Esophagus squamous epithelium (tissue), 5 donors: Measurements from ENCODE around the gene CNIH3. TPM values are rescaled to one million over a fixed set of nuclear protein-coding genes. Genes with fewer than 3 reads are reported as not detected.

Source experiments
- DNase-seq: peaks from one replicate; lab custom pipeline; 2025; lab: John Stamatoyannopoulos, UW
- H3K27ac ChIP-seq, 4 donors: fragments of 200-600 bp; sonication (generic); one replicate each; pipeline ENCODE4 v1.5.1; 2016 to 2019; ENCODE audit warnings: mild to moderate bottlenecking in 1 of 4
- H3K27me3 ChIP-seq, 4 donors: fragments of 200-600 bp; sonication (generic); 1 replicate in 3 of 4; 2 replicates in 1 of 4; pipeline versions ENCODE4 v1.5.1 to v1.6.0; 2017 to 2021; ENCODE audit warnings: antibody characterized with exemption in 1 of 4
- H3K36me3 ChIP-seq, 3 donors: fragments of 200-600 bp; sonication (generic); one replicate each; pipeline ENCODE4 v1.5.1; 2016 to 2019
- H3K4me1 ChIP-seq, 3 donors: fragments of 200-600 bp; sonication (generic); one replicate each; pipeline ENCODE4 v1.5.1; 2017 to 2019
- H3K4me3 ChIP-seq, 4 donors: fragments of 200-600 bp; sonication (generic); 1 replicate in 3 of 4; 2 replicates in 1 of 4; pipeline ENCODE4 v1.5.1; 2016 to 2019; ENCODE audit warnings: mild to moderate bottlenecking in 2 of 4, moderate library complexity in 1 of 4
- H3K9me3 ChIP-seq, 3 donors: fragments of 200-600 bp; sonication (generic); one replicate each; pipeline ENCODE4 v1.5.1; 2016 to 2019
- CTCF ChIP-seq, 6 experiments: fragments of 450-650 bp in 4 of 6; fragments of 200-600 bp in 2 of 6; sonication (generic) in 2 of 6; IDR thresholded peaks; one replicate each; pipeline ENCODE4 v1.5.1; 2016 to 2019; ENCODE audit warnings: antibody characterized with exemption in 6 of 6, mild to moderate bottlenecking in 4 of 6, moderate library complexity in 4 of 6
- POLR2A ChIP-seq, 4 donors: fragments of 450-650 bp; IDR thresholded peaks; one replicate each; pipeline ENCODE4 v1.6.1; 2017; ENCODE audit warnings: antibody characterized with exemption in 4 of 4, mild to moderate bottlenecking in 4 of 4, moderate library complexity in 3 of 4
- whole genome bisulfite sequencing, 2 donors: methylation state at CpG; one replicate each; pipeline ENCODE4 v1.1.5; 2018; 5-methylcytosine and 5-hydroxymethylcytosine counted together
- intact Hi-C: fragments of 100-400 bp; cut with DNase I; formaldehyde crosslinking; loops from one replicate; pipeline ENCODE4 v1.15.0; 2022
- total RNA-seq, 4 donors: library from RNA; depleted of rRNA; stranded (reverse); fragments of >200 nt; gene quantifications; one replicate each; pipeline ENCODE4 v1.1.0, GENCODE V29; 2016
- donor health status: DM: yes; HTN: yes; CAD: no.

Gene CNIH3
- total RNA-seq, 4 donors from 2014 or later = 0.34 to 3.2 (median 1.2) TPM; not detected in 1

GRCh38 chr1:224737353-224737727 is 121.2 kb downstream of the CNIH3 start:
- DNase-seq = no peak
- intact Hi-C loops = no loop called here
- no peak for TF ChIP-seq POLR2A (IDR thresholded peaks at IDR 0.05)
- TF ChIP-seq CTCF (IDR thresholded peaks at IDR 0.05) = no peak
- Histone ChIP-seq H3K36me3 (no peaks in the 10 kb centered on the region), H3K27me3 (no peaks in the 10 kb centered on the region), H3K9me3 (no peaks in the 10 kb centered on the region), H3K4me1 (peaks cover 15 to 38% (median 22%) of the 10 kb centered on the region in 3 donors), H3K4me3 (no peak overlapping the region), H3K27ac (peak overlapping the region; percentile 9 to 63 (median 40))
- WGBS, 2 donors = 55 to 59% methylated on average over 6 to 9 of the region's 10 CpGs

GRCh38 chr1:224739303-224739996 is 123.3 kb downstream of the CNIH3 start:
- no peak for DNase-seq
- no peak for TF ChIP-seq POLR2A (IDR thresholded peaks at IDR 0.05)
- no peak for TF ChIP-seq CTCF (IDR thresholded peaks at IDR 0.05)
- Histone ChIP-seq H3K9me3 (no peaks in the 10 kb centered on the region), H3K4me1 (peaks cover 0 to 20% (median 9%) of the 10 kb centered on the region in 3 donors), H3K36me3 (no peaks in the 10 kb centered on the region), H3K27me3 (no peaks in the 10 kb centered on the region), H3K4me3 (no peak overlapping the region), H3K27ac (no peak overlapping the region)
- intact Hi-C loops = no loop called here
- 82 to 83% methylated on average over 9 to 10 of the region's 12 CpGs for WGBS, 2 donors

- Histone ChIP-seq H3K9me3 (no peaks in the 10 kb centered on the region), H3K27ac (no peak overlapping the region), H3K27me3 (no peaks in the 10 kb centered on the region), H3K4me1 (peaks cover 0 to 20% (median 9%) of the 10 kb centered on the region in 3 donors), H3K36me3 (no peaks in the 10 kb centered on the region), H3K4me3 (no peak overlapping the region)
- no peak for DNase-seq
- TF ChIP-seq CTCF (IDR thresholded peaks at IDR 0.05) (no peak), POLR2A (IDR thresholded peaks at IDR 0.05) (no peak)
- intact Hi-C loops = no loop called here
- WGBS, 2 donors = 64 to 66% methylated on average over 7 of the region's 7 CpGs
Measured at GRCh38 chr1:224739997-224740684, 124.0 kb downstream of the CNIH3 start.

GRCh38 chr1:224740685-224741052 is 124.6 kb downstream of the CNIH3 start:
- Histone ChIP-seq H3K36me3 (no peaks in the 10 kb centered on the region), H3K4me1 (peaks cover 0 to 20% (median 9%) of the 10 kb centered on the region in 3 donors), H3K27me3 (no peaks in the 10 kb centered on the region), H3K9me3 (no peaks in the 10 kb centered on the region), H3K27ac (no peak overlapping the region), H3K4me3 (no peak overlapping the region)
- no peak for DNase-seq
- TF ChIP-seq CTCF (IDR thresholded peaks at IDR 0.05) = no peak
- intact Hi-C loops = no loop called here
- 94 to 95% methylated on average over 4 to 5 of the region's 5 CpGs for WGBS, 2 donors

GRCh38 chr1:224742349-224742748 is 126.2 kb downstream of the CNIH3 start:
- no peaks in the 10 kb centered on the region for H3K27me3 ChIP-seq
- H3K4me3 ChIP-seq = no peak overlapping the region
- 79 to 80% methylated on average over 1 to 6 of the region's 6 CpGs for WGBS, 2 donors
- TF ChIP-seq CTCF (IDR thresholded peaks at IDR 0.05) = no peak
- no peak for TF ChIP-seq POLR2A (IDR thresholded peaks at IDR 0.05)
- H3K36me3 ChIP-seq = no peaks in the 10 kb centered on the region
- H3K27ac ChIP-seq = no peak overlapping the region
- no peak for DNase-seq
- intact Hi-C loops = no loop called here
- H3K4me1 ChIP-seq = peaks cover 0 to 11% (median 4%) of the 10 kb centered on the region in 3 donors
- no peaks in the 10 kb centered on the region for H3K9me3 ChIP-seq
